HL-60 (cell line): ENCODE measurements around the gene TSGA10.
"Not testable (repeated sequence)": the region's sequence is repeated elsewhere in the genome, so short reads cannot be mapped to it uniquely, and the experiment has no call there.

Source experiments
- POLR2AphosphoS5 ChIP-seq: IDR thresholded peaks from 2 replicates; pipeline ENCODE4 v1.6.1; 2012; ENCODE audit warnings: low read depth
- TF ChIP-seq, protein P1 (sequence below): IDR thresholded peaks from one replicate; pipeline ENCODE4 v1.5.1; 2011; ENCODE audit warnings: low read length, control low read depth, inconsistent platforms; ENCODE audit not compliant: insufficient read depth

GRCh38 chr2:99192364-99192763, 37.6 kb upstream of the TSGA10 start:
- TF ChIP-seq POLR2AphosphoS5, result not testable (repeated sequence)
- TF ChIP-seq, protein P1, sequence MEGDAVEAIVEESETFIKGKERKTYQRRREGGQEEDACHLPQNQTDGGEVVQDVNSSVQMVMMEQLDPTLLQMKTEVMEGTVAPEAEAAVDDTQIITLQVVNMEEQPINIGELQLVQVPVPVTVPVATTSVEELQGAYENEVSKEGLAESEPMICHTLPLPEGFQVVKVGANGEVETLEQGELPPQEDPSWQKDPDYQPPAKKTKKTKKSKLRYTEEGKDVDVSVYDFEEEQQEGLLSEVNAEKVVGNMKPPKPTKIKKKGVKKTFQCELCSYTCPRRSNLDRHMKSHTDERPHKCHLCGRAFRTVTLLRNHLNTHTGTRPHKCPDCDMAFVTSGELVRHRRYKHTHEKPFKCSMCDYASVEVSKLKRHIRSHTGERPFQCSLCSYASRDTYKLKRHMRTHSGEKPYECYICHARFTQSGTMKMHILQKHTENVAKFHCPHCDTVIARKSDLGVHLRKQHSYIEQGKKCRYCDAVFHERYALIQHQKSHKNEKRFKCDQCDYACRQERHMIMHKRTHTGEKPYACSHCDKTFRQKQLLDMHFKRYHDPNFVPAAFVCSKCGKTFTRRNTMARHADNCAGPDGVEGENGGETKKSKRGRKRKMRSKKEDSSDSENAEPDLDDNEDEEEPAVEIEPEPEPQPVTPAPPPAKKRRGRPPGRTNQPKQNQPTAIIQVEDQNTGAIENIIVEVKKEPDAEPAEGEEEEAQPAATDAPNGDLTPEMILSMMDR, result not testable (repeated sequence)
